Psoas muscle (tissue), 8 donors: Measurements from ENCODE around the gene ABCA13. TPM values are rescaled to one million over a fixed set of nuclear protein-coding genes. Genes with fewer than 3 reads are reported as not detected.

ENCODE experiments used
- ATAC-seq, 4 donors: fragments of 200-7000 bp; cut with Tn5 transposase; one replicate each; pipeline ENCODE4 v1.9.1; 2020; ENCODE audit warnings: moderate library complexity in 3 of 4, mild to moderate bottlenecking in 2 of 4
- DNase-seq, 2 donors: peaks; one replicate each; pipeline ENCODE4 v3.0.0-alpha.2; 2020
- H3K27ac ChIP-seq: fragments of 200-600 bp; one replicate; pipeline ENCODE4 v1.8.0; 2022
- H3K27me3 ChIP-seq, 3 donors: fragments of 200-600 bp in 1 of 3; one replicate each; pipeline versions ENCODE4 v1.6.1 to v1.8.0; 2013 to 2022; ENCODE audit warnings: low read length in 2 of 3, mild to moderate bottlenecking in 2 of 3, moderate library complexity in 1 of 3; ENCODE audit not compliant: insufficient read depth in 3 of 3
- H3K36me3 ChIP-seq, 2 donors: fragments of 200-600 bp in 1 of 2; one replicate each; pipeline versions ENCODE4 v1.6.1 to v1.8.0; 2013 to 2022; ENCODE audit warnings: low read depth in 1 of 2, mild to moderate bottlenecking in 1 of 2, moderate library complexity in 1 of 2; ENCODE audit not compliant: insufficient read depth in 1 of 2
- H3K4me1 ChIP-seq: fragments of 200-600 bp; one replicate; pipeline ENCODE4 v1.8.0; 2022
- H3K4me3 ChIP-seq: fragments of 200-600 bp; one replicate; pipeline ENCODE4 v1.8.0; 2022; ENCODE audit warnings: mild to moderate bottlenecking
- H3K9me3 ChIP-seq: fragments of 200-600 bp; one replicate; pipeline ENCODE4 v1.8.0; 2022
- WGBS, 3 donors: extraction: QIAGEN DNeasy Blood & Tissue Kit; methylation state at CpG; one replicate each; pipeline versions ENCODE4 v1.1.6 to v1.1.7; 2013; 5-methylcytosine and 5-hydroxymethylcytosine counted together
- intact Hi-C, 2 donors: fragments of 100-400 bp; cut with DNase I; formaldehyde crosslinking; loops; one replicate each; pipeline versions ENCODE4 v1.11.0 to v1.14.2; 2022
- polyA plus RNA-seq, 3 donors: library from polyadenylated mRNA; stranded (reverse); fragments of 200-250 nt; gene quantifications; one replicate each; pipeline ENCODE4 v1.2.3, GENCODE V29; 2013
- total RNA-seq, 4 donors: library from RNA; stranded (reverse); fragmentation: NEBNext Ultra II Directional in 2 of 4; extraction: Animal tissue kit (Norgen Biotek cat#: 25700) in 2 of 4; gene quantifications; one replicate each; pipeline versions ENCODE4 v1.2.1 to v1.2.4, GENCODE V29; 2021 to 2023
- TF ChIP-seq, protein P1 (sequence below): fragments of 200-600 bp; IDR thresholded peaks from one replicate; pipeline ENCODE4 v1.8.0; 2022; ENCODE audit warnings: antibody characterized with exemption
- donor health status: healthy with polysubstance abuse.
- donor health status: DM: no; HTN: no; CAD: no; lungs with moderate emphysema.
- donor health status: Bipolar disorder and iron deficiency.
- donor health status: healthy.
- donor health status: DM: yes; HTN: yes; CAD: no.
- donor health status: DM: no; HTN: no; CAD: no.
- donor health status: DM: no; HTN: no; CAD: no.
- donor health status: DM: yes; HTN: yes; CAD: no.

Gene ABCA13
- total and polyA plus RNA-seq, 7 donors = 0.06 to 0.12 (median 0.10) TPM; not detected in 4

DNA sequence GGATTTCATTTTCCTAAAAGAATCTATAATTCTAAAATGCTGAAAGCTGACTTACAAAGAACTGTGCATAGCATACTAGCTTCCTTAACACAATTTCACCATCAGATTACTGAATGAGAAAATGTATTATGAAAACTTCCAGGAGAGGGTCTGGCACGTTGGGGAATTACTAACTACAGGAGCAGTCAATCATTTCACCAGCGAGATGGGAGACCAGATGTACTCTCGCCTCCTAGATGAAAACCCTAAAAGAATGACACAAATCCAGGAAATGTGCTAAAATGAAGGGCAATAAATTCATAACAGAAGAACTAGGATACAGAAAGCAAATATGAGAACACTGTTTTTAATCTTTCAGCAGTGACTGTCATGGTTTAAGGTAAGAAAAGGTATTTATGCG is 330.8 kb downstream of the ABCA13 start:
- ATAC-seq (no peak), DNase-seq (no peak)
- WGBS, 3 donors = 65 to 68% (median 65%) methylated on average over 4 of the region's 4 CpGs
- no peaks in the 10 kb centered on the region for H3K36me3 ChIP-seq
- TF ChIP-seq, protein P1, sequence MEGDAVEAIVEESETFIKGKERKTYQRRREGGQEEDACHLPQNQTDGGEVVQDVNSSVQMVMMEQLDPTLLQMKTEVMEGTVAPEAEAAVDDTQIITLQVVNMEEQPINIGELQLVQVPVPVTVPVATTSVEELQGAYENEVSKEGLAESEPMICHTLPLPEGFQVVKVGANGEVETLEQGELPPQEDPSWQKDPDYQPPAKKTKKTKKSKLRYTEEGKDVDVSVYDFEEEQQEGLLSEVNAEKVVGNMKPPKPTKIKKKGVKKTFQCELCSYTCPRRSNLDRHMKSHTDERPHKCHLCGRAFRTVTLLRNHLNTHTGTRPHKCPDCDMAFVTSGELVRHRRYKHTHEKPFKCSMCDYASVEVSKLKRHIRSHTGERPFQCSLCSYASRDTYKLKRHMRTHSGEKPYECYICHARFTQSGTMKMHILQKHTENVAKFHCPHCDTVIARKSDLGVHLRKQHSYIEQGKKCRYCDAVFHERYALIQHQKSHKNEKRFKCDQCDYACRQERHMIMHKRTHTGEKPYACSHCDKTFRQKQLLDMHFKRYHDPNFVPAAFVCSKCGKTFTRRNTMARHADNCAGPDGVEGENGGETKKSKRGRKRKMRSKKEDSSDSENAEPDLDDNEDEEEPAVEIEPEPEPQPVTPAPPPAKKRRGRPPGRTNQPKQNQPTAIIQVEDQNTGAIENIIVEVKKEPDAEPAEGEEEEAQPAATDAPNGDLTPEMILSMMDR = no peak
- H3K27me3 ChIP-seq = peaks cover 0 to 2% (median 0%) of the 10 kb centered on the region in 3 donors
- intact Hi-C loops = no loop called here
- H3K9me3 ChIP-seq = no peaks in the 10 kb centered on the region
- no peaks in the 10 kb centered on the region for H3K4me1 ChIP-seq
- H3K27ac ChIP-seq = no peak overlapping the region
- no peak overlapping the region for H3K4me3 ChIP-seq

- TF ChIP-seq, protein P1 = no peak
- no peak overlapping the region for H3K4me3 ChIP-seq
- intact Hi-C loops = no loop called here
- H3K36me3 ChIP-seq = no peaks in the 10 kb centered on the region
- H3K27me3 ChIP-seq = no peaks in the 10 kb centered on the region
- ATAC-seq (no peak), DNase-seq (no peak)
- H3K4me1 ChIP-seq = no peaks in the 10 kb centered on the region
- no peaks in the 10 kb centered on the region for H3K9me3 ChIP-seq
- H3K27ac ChIP-seq = no peak overlapping the region
- 52 to 78% (median 55%) methylated on average over 6 of the region's 6 CpGs for WGBS, 3 donors
Observed at GRCh38 chr7:48505051-48505450, 333.8 kb downstream of the ABCA13 start.

- Histone ChIP-seq H3K4me1 (no peaks in the 10 kb centered on the region), H3K36me3 (no peaks in the 10 kb centered on the region), H3K9me3 (no peaks in the 10 kb centered on the region), H3K4me3 (no peak overlapping the region), H3K27ac (no peak overlapping the region), H3K27me3 (no peaks in the 10 kb centered on the region)
- DNase-seq (no peak), ATAC-seq (no peak)
- TF ChIP-seq, protein P1 = no peak
- intact Hi-C loops = no loop called here
- WGBS, 3 donors = 80 to 85% (median 82%) methylated on average over 4 of the region's 4 CpGs
Observed at GRCh38 chr7:48505466-48505865, 334.2 kb downstream of the ABCA13 start.

DNA sequence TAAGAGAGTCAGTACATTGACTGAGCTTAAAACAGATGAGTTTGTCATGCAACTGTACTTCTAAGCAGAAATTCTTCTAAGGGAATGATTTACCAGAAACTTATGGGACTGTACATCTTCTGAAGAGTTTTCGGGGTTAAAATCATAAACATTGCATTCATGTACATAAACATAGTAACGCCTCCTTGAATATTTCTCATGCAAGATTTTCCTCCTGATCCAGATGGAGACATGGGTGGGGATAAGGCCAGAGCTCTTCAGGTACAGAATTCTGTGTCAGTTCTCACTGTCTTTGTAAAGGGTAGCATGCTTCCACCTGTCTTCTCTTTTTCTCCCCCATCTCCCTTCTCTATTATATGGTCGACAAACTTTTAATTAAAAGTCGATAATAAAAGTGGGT is 335.3 kb downstream of the ABCA13 start:
- H3K27me3 ChIP-seq = no peaks in the 10 kb centered on the region
- ATAC-seq = no peak
- intact Hi-C loops = no loop called here
- WGBS, 3 donors = 89 to 92% (median 90%) methylated on average over 4 of the region's 4 CpGs
- H3K9me3 ChIP-seq = no peaks in the 10 kb centered on the region
- H3K27ac ChIP-seq = no peak overlapping the region
- no peaks in the 10 kb centered on the region for H3K4me1 ChIP-seq
- no peak overlapping the region for H3K4me3 ChIP-seq
- TF ChIP-seq, protein P1 = no peak
- no peaks in the 10 kb centered on the region for H3K36me3 ChIP-seq
- DNase-seq = no peak

- 5 to 15% (median 12%) methylated on average over 12 of the region's 12 CpGs for WGBS, 3 donors
- ATAC-seq = no peak
- intact Hi-C loops = no loop called here
Observed at GRCh38 chr7:48511080-48511479, 339.8 kb downstream of the ABCA13 start.

More at GRCh38 chr7:48511080-48511479, 339.8 kb downstream of the ABCA13 start:
- no peak for DNase-seq
- TF ChIP-seq, protein P1 = no peak
- no peaks in the 10 kb centered on the region for H3K9me3 ChIP-seq
- no peak overlapping the region for H3K4me3 ChIP-seq
- H3K27me3 ChIP-seq = no peaks in the 10 kb centered on the region
- no peak overlapping the region for H3K27ac ChIP-seq
- H3K4me1 ChIP-seq = no peaks in the 10 kb centered on the region
- no peaks in the 10 kb centered on the region for H3K36me3 ChIP-seq
